ENCODE measurements around the gene BPIFB6. TPM values are rescaled to one million over a fixed set of nuclear protein-coding genes. Genes with fewer than 3 reads are reported as not detected.

The BPIFB6 gene
- polyA plus RNA-seq, 1 donor (not counting 4 experiments of a cell fraction or from before 2014, with no cell fraction given) = not detected

- no peak for FAIRE-seq
- TF ChIP-seq EZH2 (IDR thresholded peaks at IDR 0.05; ENCODE audit: low read length) = no peak
- TF ChIP-seq CTCF (optimal IDR thresholded peaks at IDR 0.05 in 1 of 3, IDR thresholded peaks at IDR 0.05 in 1 of 3, conservative IDR thresholded peaks at IDR 0.05 in 1 of 3; ENCODE audit: extremely low read depth in 1 of 3, insufficient read depth in 2 of 3, low read length in 3 of 3) = no peak
These were observed 54.7 kb downstream of the BPIFB6 start for GRCh38 chr20:33086052-33086722.

DNA sequence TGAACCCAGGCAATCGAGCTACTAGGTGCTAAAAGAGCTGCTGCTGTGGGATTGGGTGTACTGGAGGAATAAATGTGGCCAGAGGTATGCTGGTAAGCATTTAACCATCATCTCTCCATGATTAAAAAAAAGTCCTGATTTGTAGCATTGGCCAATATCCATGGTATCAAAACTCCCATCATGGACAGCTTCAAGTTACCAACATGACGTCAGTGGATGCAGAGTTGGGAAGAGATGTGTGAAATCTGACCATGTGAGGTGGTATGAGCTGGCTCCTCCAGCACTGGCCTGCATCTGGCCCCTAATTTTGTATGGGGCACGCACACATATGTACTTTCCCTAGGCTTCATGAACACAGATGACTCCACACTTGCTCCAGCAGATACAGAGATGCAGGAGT, 59.7 kb downstream of the BPIFB6 start:
- Histone ChIP-seq H3K36me3 (ENCODE audit: control insufficient read depth in 2 of 2, extremely low read depth in 1 of 2, insufficient read depth in 2 of 2, low read length in 2 of 2) (no peaks in the 10 kb centered on the region), H3K27me3 (ENCODE audit: control insufficient read depth, extremely low read depth, insufficient read depth, low read length) (no peaks in the 10 kb centered on the region), H3K9ac (ENCODE audit: control insufficient read depth, extremely low read depth, insufficient read depth, low read length) (no peak overlapping the region), H2AFZ (ENCODE audit: control insufficient read depth, low read length) (no peak overlapping the region), H3K4me1 (ENCODE audit: control insufficient read depth, extremely low read depth, insufficient read depth, low read length) (no peaks in the 10 kb centered on the region), H3K4me3 (ENCODE audit: control insufficient read depth in 2 of 3, extremely low read depth in 1 of 3, insufficient read depth in 2 of 3, low read depth in 1 of 3, low read length in 3 of 3) (no peak overlapping the region), H3K9me3 (ENCODE audit: control insufficient read depth, low read depth, low read length) (no peaks in the 10 kb centered on the region), H3K79me2 (ENCODE audit: control insufficient read depth, insufficient read depth, low read length) (no peaks in the 10 kb centered on the region), H3K9me1 (ENCODE audit: control insufficient read depth, extremely low read depth, insufficient read depth, low read length) (no peaks in the 10 kb centered on the region), H3K4me2 (ENCODE audit: control insufficient read depth, extremely low read depth, insufficient read depth, low read depth, low read length) (no peak overlapping the region), H3K27ac (ENCODE audit: control insufficient read depth, insufficient read depth, low read length) (no peak overlapping the region), H4K20me1 (ENCODE audit: control insufficient read depth, extremely low read depth, insufficient read depth, low read length) (no peaks in the 10 kb centered on the region)
- dilution Hi-C loops (cut with MboI; ENCODE audit: extremely low pct_ligation_motif_present, low sequenced_read_pairs) = no loop called here
- no peak for DNase-seq (ENCODE audit: low read depth, low spot score)
- TF ChIP-seq CTCF (optimal IDR thresholded peaks at IDR 0.05 in 1 of 3, IDR thresholded peaks at IDR 0.05 in 1 of 3, conservative IDR thresholded peaks at IDR 0.05 in 1 of 3; ENCODE audit: extremely low read depth in 1 of 3, insufficient read depth in 2 of 3, low read length in 3 of 3) = no peak
- no peak for FAIRE-seq

More at GRCh38 chr20:33086052-33086722, 54.7 kb downstream of the BPIFB6 start:
- H3K4me2 ChIP-seq (ENCODE audit: control insufficient read depth, extremely low read depth, insufficient read depth, low read depth, low read length) = no peak overlapping the region
- no peaks in the 10 kb centered on the region for H4K20me1 ChIP-seq (ENCODE audit: control insufficient read depth, extremely low read depth, insufficient read depth, low read length)
- no peak overlapping the region for H3K4me3 ChIP-seq (ENCODE audit: control insufficient read depth in 2 of 3, extremely low read depth in 1 of 3, insufficient read depth in 2 of 3, low read depth in 1 of 3, low read length in 3 of 3)
- H3K4me1 ChIP-seq (ENCODE audit: control insufficient read depth, extremely low read depth, insufficient read depth, low read length) = no peaks in the 10 kb centered on the region
- H3K79me2 ChIP-seq (ENCODE audit: control insufficient read depth, insufficient read depth, low read length) = no peaks in the 10 kb centered on the region
- no peaks in the 10 kb centered on the region for H3K27me3 ChIP-seq (ENCODE audit: control insufficient read depth, extremely low read depth, insufficient read depth, low read length)
- H3K9me1 ChIP-seq (ENCODE audit: control insufficient read depth, extremely low read depth, insufficient read depth, low read length) = no peaks in the 10 kb centered on the region
- H3K27ac ChIP-seq (ENCODE audit: control insufficient read depth, insufficient read depth, low read length) = no peak overlapping the region
- H3K9me3 ChIP-seq (ENCODE audit: control insufficient read depth, low read depth, low read length) = no peaks in the 10 kb centered on the region
- no peaks in the 10 kb centered on the region for H3K36me3 ChIP-seq (ENCODE audit: control insufficient read depth in 2 of 2, extremely low read depth in 1 of 2, insufficient read depth in 2 of 2, low read length in 2 of 2)
- H3K9ac ChIP-seq (ENCODE audit: control insufficient read depth, extremely low read depth, insufficient read depth, low read length) = no peak overlapping the region
- H2AFZ ChIP-seq (ENCODE audit: control insufficient read depth, low read length) = no peak overlapping the region
- dilution Hi-C loops (cut with MboI; ENCODE audit: extremely low pct_ligation_motif_present, low sequenced_read_pairs) = no loop called here
- DNase-seq (ENCODE audit: low read depth, low spot score) = no peak

Measured in keratinocyte (primary cell).